Astrocyte (in vitro differentiated cells and primary cell): ENCODE measurements around the gene JMJD8. TPM values are rescaled to one million over a fixed set of nuclear protein-coding genes. Genes with fewer than 3 reads are reported as not detected.

Experiments used
- DNase-seq: peaks from one replicate; pipeline ENCODE4 v3.0.0-alpha.2; 2010; ENCODE audit warnings: low read depth
- FAIRE-seq: peaks from 2 replicates; lab custom pipeline; 2011; peaks lifted over from hg19 to GRCh38; lab: Jason Lieb, UNC
- H2AFZ ChIP-seq: 2 replicates; pipeline ENCODE4 v1.6.0; 2012; ENCODE audit warnings: low read depth, low read length, inconsistent platforms
- H3K27ac ChIP-seq: 2 replicates; pipeline ENCODE4 v1.5.1; 2011; ENCODE audit warnings: low read depth, low read length, inconsistent platforms
- H3K27me3 ChIP-seq: 2 replicates; pipeline ENCODE4 v1.6.0; 2011; ENCODE audit warnings: low read length, inconsistent platforms; ENCODE audit not compliant: insufficient read depth
- H3K36me3 ChIP-seq: 2 replicates; pipeline ENCODE4 v1.5.1; 2011; ENCODE audit warnings: low read length, inconsistent platforms; ENCODE audit not compliant: insufficient read depth
- H3K4me1 ChIP-seq: 2 replicates; pipeline ENCODE4 v1.5.1; 2011; ENCODE audit warnings: low read length, inconsistent platforms; ENCODE audit not compliant: insufficient read depth
- H3K4me2 ChIP-seq: 2 replicates; pipeline ENCODE4 v1.6.0; 2012; ENCODE audit warnings: low read length, inconsistent platforms
- H3K4me3 ChIP-seq: 2 replicates; pipeline ENCODE4 v1.5.1; 2011; ENCODE audit warnings: low read depth, mild to moderate bottlenecking, low read length, inconsistent platforms; ENCODE audit not compliant: insufficient read depth
- H3K79me2 ChIP-seq: 2 replicates; pipeline ENCODE4 v1.6.0; 2012; ENCODE audit warnings: mild to moderate bottlenecking, low read length, inconsistent platforms; ENCODE audit not compliant: insufficient read depth
- H3K9ac ChIP-seq: 2 replicates; pipeline ENCODE4 v1.6.0; 2012; ENCODE audit warnings: mild to moderate bottlenecking, low read length, inconsistent platforms
- H3K9me3 ChIP-seq: 2 replicates; pipeline ENCODE4 v1.5.1; 2012; ENCODE audit warnings: low read depth, mild to moderate bottlenecking, low read length, inconsistent platforms; ENCODE audit not compliant: insufficient read depth
- H4K20me1 ChIP-seq: 2 replicates; pipeline ENCODE4 v1.6.0; 2012; ENCODE audit warnings: low read length, inconsistent platforms; ENCODE audit not compliant: insufficient read depth
- H3K27ac Mint-ChIP-seq: one replicate; pipeline ENCODE4 v1.8.0; 2021; ENCODE audit warnings: mild to moderate bottlenecking, mixed read lengths; ENCODE audit not compliant: unreplicated experiment
- H3K27me3 Mint-ChIP-seq: one replicate; pipeline ENCODE4 v1.8.0; 2021; ENCODE audit warnings: low read depth, mixed read lengths; ENCODE audit not compliant: unreplicated experiment
- H3K36me3 Mint-ChIP-seq: one replicate; pipeline ENCODE4 v1.8.0; 2021; ENCODE audit warnings: low read depth, mixed read lengths; ENCODE audit not compliant: unreplicated experiment
- H3K4me1 Mint-ChIP-seq: one replicate; pipeline ENCODE4 v1.8.0; 2021; ENCODE audit warnings: low read depth, mixed read lengths; ENCODE audit not compliant: unreplicated experiment
- H3K4me3 Mint-ChIP-seq: one replicate; pipeline ENCODE4 v1.8.0; 2021; ENCODE audit warnings: mild to moderate bottlenecking, moderate library complexity, mixed read lengths; ENCODE audit not compliant: unreplicated experiment
- H3K9me3 Mint-ChIP-seq: one replicate; pipeline ENCODE4 v1.8.0; 2021; ENCODE audit warnings: mild to moderate bottlenecking, mixed read lengths; ENCODE audit not compliant: unreplicated experiment
- CTCF ChIP-seq: IDR thresholded peaks from 2 replicates; pipeline ENCODE4 v1.5.1; 2011; ENCODE audit warnings: low read depth, mild to moderate bottlenecking, inconsistent platforms, low read length, moderate library complexity; ENCODE audit not compliant: insufficient read depth
- EZH2 ChIP-seq: IDR thresholded peaks from 2 replicates; pipeline ENCODE4 v1.6.1; 2012; ENCODE audit warnings: mild to moderate bottlenecking, low read length, inconsistent platforms; ENCODE audit not compliant: insufficient read depth
- total RNA-seq: library from RNA; stranded (reverse); gene quantifications from 2 replicates; pipeline ENCODE4 v1.2.1, GENCODE V29; 2021

Gene JMJD8
- total RNA-seq, 1 donor from 2014 or later: 26.8 TPM

GRCh38 chr16:700684-701584, 16.8 kb upstream of the JMJD8 start:
- Histone ChIP-seq H3K79me2 (no peaks in the 10 kb centered on the region), H3K27me3 (peaks cover 30% of the 10 kb centered on the region)
- peaks cover 45% of the 10 kb centered on the region for H3K27me3 Mint-ChIP-seq

GRCh38 chr16:698911-699671, 15.0 kb upstream of the JMJD8 start:
- FAIRE-seq (no peak), DNase-seq (no peak)
- Mint-ChIP-seq H3K4me3 (no peak overlapping the region), H3K36me3 (no peaks in the 10 kb centered on the region), H3K27ac (no peak overlapping the region), H3K4me1 (no peaks in the 10 kb centered on the region), H3K9me3 (peaks cover 2% of the 10 kb centered on the region), H3K27me3 (peaks cover 53% of the 10 kb centered on the region)
- no peaks in the 10 kb centered on the region for H3K4me1 ChIP-seq
- H3K79me2 ChIP-seq: no peaks in the 10 kb centered on the region
- H3K9me3 ChIP-seq: no peaks in the 10 kb centered on the region
- H2AFZ ChIP-seq: no peak overlapping the region
- peaks cover 36% of the 10 kb centered on the region for H3K27me3 ChIP-seq
- TF ChIP-seq EZH2 (no peak), CTCF (no peak)
- no peak overlapping the region for H3K9ac ChIP-seq
- H3K36me3 ChIP-seq: no peaks in the 10 kb centered on the region
- H3K4me3 ChIP-seq: no peak overlapping the region
- no peak overlapping the region for H3K4me2 ChIP-seq
- no peak overlapping the region for H3K27ac ChIP-seq
- peaks cover 21% of the 10 kb centered on the region for H4K20me1 ChIP-seq

More at GRCh38 chr16:700684-701584, 16.8 kb upstream of the JMJD8 start:
- H3K27ac Mint-ChIP-seq: no peak overlapping the region
- no peaks in the 10 kb centered on the region for H3K9me3 ChIP-seq
- H3K4me1 ChIP-seq: peaks cover 2% of the 10 kb centered on the region
- DNase-seq (no peak), FAIRE-seq (no peak)
- H3K9ac ChIP-seq: no peak overlapping the region
- H3K27ac ChIP-seq: no peak overlapping the region
- H3K4me3 Mint-ChIP-seq: no peak overlapping the region
- H3K36me3 Mint-ChIP-seq: no peaks in the 10 kb centered on the region
- no peak overlapping the region for H3K4me3 ChIP-seq
- H2AFZ ChIP-seq: no peak overlapping the region
- peaks cover 28% of the 10 kb centered on the region for H4K20me1 ChIP-seq
- peak overlapping the region; percentile 39 for H3K4me2 ChIP-seq
- H3K36me3 ChIP-seq: no peaks in the 10 kb centered on the region
- no peaks in the 10 kb centered on the region for H3K4me1 Mint-ChIP-seq
- TF ChIP-seq EZH2 (peak; percentile 50), CTCF (no peak)
- peaks cover 2% of the 10 kb centered on the region for H3K9me3 Mint-ChIP-seq
